Muscle of arm (tissue), 12 donors: ENCODE results near the gene ZMYND8. TPM values are rescaled to one million over a fixed set of nuclear protein-coding genes. Genes with fewer than 3 reads are reported as not detected.
"Not testable (repeated sequence)": the region's sequence is repeated elsewhere in the genome, so short reads cannot be mapped to it uniquely, and the experiment has no call there.

Experiments used
- DNase-seq: peaks from one replicate; pipeline ENCODE4 v3.0.0-alpha.2; 2013
- polyA plus RNA-seq, 12 donors: library from polyadenylated mRNA; unstranded; fragments of 120-200 nt; gene quantifications; one replicate each; pipeline ENCODE4 v1.2.1, GENCODE V29; 2013; ENCODE audit not compliant: insufficient read length in 12 of 12

ZMYND8 gene
- polyA plus RNA-seq, 12 donors: 14.7 to 83.9 (median 17.1) TPM

GRCh38 chr20:47227576-47227975, 128.9 kb downstream of the ZMYND8 start:
- DNase-seq: no peak

GRCh38 chr20:47227119-47227518, 129.4 kb downstream of the ZMYND8 start:
- no peak for DNase-seq

DNA sequence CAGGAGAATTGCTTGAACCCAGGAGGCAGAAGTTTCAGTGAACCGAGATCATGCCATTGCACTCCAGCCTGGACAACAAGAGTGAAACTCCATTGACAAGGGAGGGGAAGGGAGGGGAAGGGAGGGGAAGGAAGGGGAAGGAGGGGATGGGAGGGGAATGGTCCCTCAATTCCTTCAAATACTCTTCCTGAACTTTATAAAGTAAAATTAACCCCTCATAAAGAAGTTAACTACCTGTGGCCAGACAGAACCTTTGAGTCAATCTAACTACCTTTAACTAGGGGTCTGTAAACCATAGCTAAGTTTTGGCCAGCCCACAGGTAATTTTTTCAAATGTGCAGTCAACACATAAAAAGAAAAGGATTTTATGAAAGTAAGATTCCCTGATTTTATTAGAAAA, 131.0 kb downstream of the ZMYND8 start:
- no peak for DNase-seq

- no peak for DNase-seq
These were observed 131.6 kb downstream of the ZMYND8 start for GRCh38 chr20:47224857-47225256.

- no peak for DNase-seq
These were observed 132.2 kb downstream of the ZMYND8 start for GRCh38 chr20:47224300-47224791.

DNA sequence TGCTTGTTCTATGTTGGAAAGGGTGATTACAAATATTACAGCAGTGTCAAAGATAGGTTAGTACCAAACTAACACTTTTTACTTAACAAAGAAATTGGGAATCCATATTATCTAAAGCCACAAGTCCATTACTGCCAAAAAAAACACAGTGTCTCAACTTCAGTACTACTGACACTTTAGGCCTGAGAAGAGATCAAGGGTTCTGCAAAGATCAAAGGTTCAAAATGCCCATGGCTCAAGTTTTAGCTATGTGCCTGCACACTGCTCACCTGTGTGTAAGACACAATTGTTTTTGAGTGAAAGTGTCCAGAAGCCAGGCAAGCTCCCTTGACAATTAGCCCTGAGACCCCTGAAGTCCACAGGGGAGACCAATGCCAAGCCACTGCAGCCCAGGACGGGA, 132.6 kb downstream of the ZMYND8 start:
- no peak for DNase-seq

GRCh38 chr20:47222468-47223119, 133.9 kb downstream of the ZMYND8 start:
- no peak for DNase-seq

GRCh38 chr20:47221036-47221625, 135.4 kb downstream of the ZMYND8 start:
- no peak for DNase-seq

- no peak for DNase-seq
These were observed 136.3 kb downstream of the ZMYND8 start for GRCh38 chr20:47220161-47220582.

- DNase-seq: no peak
These were observed 138.7 kb downstream of the ZMYND8 start for GRCh38 chr20:47217482-47218446.

DNA sequence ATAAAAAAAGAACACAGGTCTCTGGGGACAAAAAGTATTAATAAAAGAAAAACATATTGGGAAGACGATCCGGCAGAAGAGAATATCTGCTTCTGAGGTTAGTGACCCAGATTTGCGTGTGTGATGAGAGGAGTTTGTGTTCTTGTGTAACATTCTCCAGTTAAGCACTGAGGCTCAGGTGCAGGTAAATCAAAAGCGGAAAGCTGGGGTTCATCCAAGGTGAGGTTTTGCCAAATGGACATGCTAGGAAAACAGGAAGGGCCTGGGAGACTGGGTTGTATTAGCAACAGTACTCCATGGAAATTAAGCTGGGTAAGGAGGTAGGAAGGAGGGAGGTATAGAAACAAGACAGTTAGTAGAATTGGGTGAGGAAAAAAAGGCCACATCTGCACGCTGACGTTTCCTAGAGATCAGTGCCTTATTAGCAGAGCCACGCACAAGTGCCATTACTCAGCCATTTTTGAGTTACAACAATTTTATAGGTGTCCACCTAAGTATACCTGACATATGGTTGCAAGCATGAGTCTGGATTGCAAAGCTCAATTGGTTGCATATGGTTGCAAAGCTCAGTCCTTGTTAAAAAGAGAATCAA, 139.6 kb downstream of the ZMYND8 start:
- DNase-seq: no peak

GRCh38 chr20:47215653-47216397, 140.7 kb downstream of the ZMYND8 start:
- no peak for DNase-seq

DNA sequence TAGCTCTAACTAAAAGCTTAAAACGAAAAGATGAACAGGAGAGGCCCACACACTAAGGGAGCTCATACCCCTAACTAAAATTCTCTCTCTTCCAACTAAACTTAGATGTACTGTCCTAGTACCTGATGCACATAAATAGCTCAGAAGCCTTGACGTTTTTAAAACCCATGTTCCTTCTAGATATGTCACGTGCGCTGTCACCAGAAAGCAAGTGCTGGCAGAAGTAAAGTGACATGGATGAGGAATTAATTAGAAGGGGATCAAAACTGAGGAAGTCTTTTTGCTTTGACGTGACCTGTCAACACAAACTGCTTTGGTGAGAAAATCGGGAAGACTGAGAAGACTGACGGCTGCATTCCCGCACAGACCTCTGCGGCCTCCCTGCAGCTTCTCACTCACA, 142.5 kb downstream of the ZMYND8 start:
- DNase-seq: no peak

- DNase-seq: no peak
These were observed 143.8 kb downstream of the ZMYND8 start for GRCh38 chr20:47212606-47213207.

DNA sequence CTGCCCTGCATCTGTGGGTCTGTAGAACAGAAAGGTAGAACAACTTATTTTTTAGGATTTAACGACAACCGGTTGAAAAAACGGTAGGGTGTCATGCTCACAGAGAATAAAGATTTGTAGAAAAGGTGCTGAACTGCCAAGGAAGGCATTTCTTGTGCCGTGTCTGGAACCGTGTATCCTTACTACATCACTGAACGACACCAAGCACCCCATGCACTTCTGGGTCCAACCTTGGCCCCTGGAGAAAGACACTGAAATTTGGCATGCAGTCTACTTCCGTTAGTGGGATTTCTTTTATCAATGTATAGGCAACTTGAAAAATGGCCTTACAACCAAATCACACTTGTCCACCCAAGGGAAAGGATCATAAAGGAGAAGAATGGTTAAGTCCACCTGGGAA, 145.5 kb downstream of the ZMYND8 start:
- DNase-seq: no peak

GRCh38 chr20:47210470-47210869, 146.0 kb downstream of the ZMYND8 start:
- no peak for DNase-seq

DNA sequence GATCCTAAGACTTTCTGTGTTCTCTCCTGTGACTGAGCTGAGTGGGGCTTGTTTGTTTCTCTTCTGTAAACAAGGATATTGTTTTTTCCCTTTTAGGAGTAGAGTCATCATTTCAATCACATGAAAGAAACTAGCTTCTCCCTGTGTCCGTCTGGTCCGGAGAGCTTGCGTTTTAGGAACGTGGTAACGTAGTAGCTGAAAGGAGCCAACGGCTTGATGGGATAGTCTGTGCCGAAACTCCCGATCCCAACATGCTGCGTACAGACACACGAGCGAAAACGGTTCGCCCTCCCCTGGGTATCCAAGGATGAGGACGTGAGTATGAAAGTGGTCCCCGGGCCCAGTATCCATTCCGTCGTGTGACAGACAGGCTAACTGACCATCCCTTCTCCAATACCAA, 146.5 kb downstream of the ZMYND8 start:
- DNase-seq: no peak

GRCh38 chr20:47208534-47209174, 147.8 kb downstream of the ZMYND8 start:
- no peak for DNase-seq

- no peak for DNase-seq
These were observed 149.4 kb downstream of the ZMYND8 start for GRCh38 chr20:47206962-47207641.

- not testable (repeated sequence) for DNase-seq
These were observed 149.9 kb downstream of the ZMYND8 start for GRCh38 chr20:47206552-47206951.
